HepG2 (cell line): ENCODE measurements around the gene TPCN2. TPM values are rescaled to one million over a fixed set of nuclear protein-coding genes. Genes with fewer than 3 reads are reported as not detected.

Experiments
- ATAC-seq: fragments of 200-7000 bp; cut with Tn5 transposase; 3 replicates; pipeline ENCODE4 v1.9.1; 2020; ENCODE audit warnings: mild to moderate bottlenecking, moderate library complexity
- BruUV-seq: library from RNA; stranded (reverse); fragments of 400-500 nt; replicated peaks from 2 replicates; lab custom pipeline; 2021; lab: Mats Ljungman, UMichigan
- CTCF ChIA-PET: fragments of 300-600 bp; formaldehyde crosslinking; extraction: SDS; loops from one replicate; lab custom pipeline; 2021; ENCODE audit warnings: low total read pairs, inconsistent platforms, low intra/inter-chr PET ratio; lab: Yijun Ruan, JAX
- POLR2A ChIA-PET: fragments of 350-600 bp; sonication (Branson Sonifier 250); formaldehyde crosslinking; loops from one replicate; lab custom pipeline; 2020; ENCODE audit warnings: antibody characterized with exemption, inconsistent platforms; lab: Yijun Ruan, JAX
- DNase-seq: peaks from one replicate; pipeline ENCODE4 v3.0.0-alpha.2; 2015; ENCODE audit warnings: low spot score
- FAIRE-seq: peaks from 3 replicates; lab custom pipeline; 2011; peaks lifted over from hg19 to GRCh38; lab: Jason Lieb, UNC
- H2AFZ ChIP-seq: one replicate; pipeline ENCODE4 v1.6.1; 2011; ENCODE audit warnings: low read length, inconsistent platforms
- H3K27ac ChIP-seq: fragments of 300-600 bp; 3 replicates; pipeline ENCODE4 v1.8.0; 2011; ENCODE audit warnings: mixed run types, mild to moderate bottlenecking, mixed read lengths, low read length, inconsistent platforms; ENCODE audit not compliant: insufficient read depth; ENCODE audit errors: extremely low read length
- H3K27me3 ChIP-seq, 2 experiments: fragments of 200-600 bp in 1 of 2; 2 replicates in 1 of 2; 3 replicates in 1 of 2; pipeline versions ENCODE4 v1.6.0 to v1.8.0; 2011; ENCODE audit warnings: low read length in 2 of 2, mild to moderate bottlenecking in 2 of 2, moderate library complexity in 2 of 2, inconsistent platforms in 1 of 2; ENCODE audit not compliant: insufficient read depth in 2 of 2, control insufficient read depth in 1 of 2
- H3K36me3 ChIP-seq, 2 experiments: fragments of 200-600 bp in 1 of 2; replicated peaks in 1 of 2; 2 replicates in 1 of 2; 3 replicates in 1 of 2; pipeline versions ENCODE4 v1.5.1 to v1.8.0; 2011; ENCODE audit warnings: low read length in 2 of 2, inconsistent platforms in 1 of 2; ENCODE audit not compliant: insufficient read depth in 2 of 2, control insufficient read depth in 1 of 2
- H3K4me1 ChIP-seq: 2 replicates; pipeline ENCODE4 v1.5.1; 2012; ENCODE audit warnings: low read length, inconsistent platforms; ENCODE audit not compliant: insufficient read depth
- H3K4me2 ChIP-seq: 2 replicates; pipeline ENCODE4 v1.6.0; 2011; ENCODE audit warnings: low read depth, low read length, inconsistent platforms
- H3K4me3 ChIP-seq, 3 experiments: fragments of 200-600 bp in 1 of 3; sonication (generic), shearing (Covaris generic) in 1 of 3; replicated peaks in 1 of 3; 2 replicates each; pipeline ENCODE4 v1.5.1; 2011 to 2016; ENCODE audit warnings: low read length in 3 of 3, inconsistent platforms in 2 of 3, low read depth in 2 of 3, mild to moderate bottlenecking in 2 of 3, control low read depth in 1 of 3, mixed read lengths in 1 of 3; ENCODE audit not compliant: insufficient read depth in 1 of 3
- H3K79me2 ChIP-seq: one replicate; pipeline ENCODE4 v1.6.1; 2011; ENCODE audit warnings: low read length, inconsistent platforms; ENCODE audit not compliant: insufficient read depth
- H3K9ac ChIP-seq: 2 replicates; pipeline ENCODE4 v1.6.0; 2011; ENCODE audit warnings: mild to moderate bottlenecking, low read depth, low read length, inconsistent platforms; ENCODE audit not compliant: insufficient read depth
- H3K9me3 ChIP-seq: 2 replicates; pipeline ENCODE4 v1.5.1; 2012; ENCODE audit warnings: mild to moderate bottlenecking, low read length
- H4K20me1 ChIP-seq: 2 replicates; pipeline ENCODE4 v1.6.0; 2011; ENCODE audit warnings: inconsistent platforms, mild to moderate bottlenecking, low read length, moderate library complexity; ENCODE audit not compliant: insufficient read depth
- CBX5 ChIP-seq: sonication (generic); formaldehyde crosslinking; IDR thresholded peaks from 2 replicates; pipeline ENCODE4 v1.4.0; 2020; ENCODE audit warnings: missing genetic modification reagents, borderline replicate concordance
- CEBPG ChIP-seq: IDR thresholded peaks from 2 replicates; pipeline ENCODE4 v1.6.1; 2016
- FOSL2 ChIP-seq: sonication (generic); formaldehyde crosslinking; IDR thresholded peaks from 2 replicates; pipeline ENCODE4 v1.4.0; 2020; ENCODE audit warnings: missing genetic modification reagents
- FOXA3 ChIP-seq: IDR thresholded peaks from 2 replicates; pipeline ENCODE4 v1.6.1; 2016; ENCODE audit warnings: missing genetic modification reagents, missing compliant biosample characterization
- PATZ1 ChIP-seq: sonication (generic); formaldehyde crosslinking; IDR thresholded peaks from 2 replicates; pipeline ENCODE4 v1.4.0; 2020; ENCODE audit warnings: missing genetic modification reagents
- RFXANK ChIP-seq: IDR thresholded peaks from 2 replicates; pipeline ENCODE4 v1.6.1; 2016
- SALL1 ChIP-seq: sonication (generic); formaldehyde crosslinking; IDR thresholded peaks from 2 replicates; pipeline ENCODE4 v1.8.0; 2022; ENCODE audit warnings: mild to moderate bottlenecking, missing genetic modification reagents
- SAP130 ChIP-seq: IDR thresholded peaks from 2 replicates; pipeline ENCODE4 v1.6.1; 2016; ENCODE audit warnings: low read depth
- TBX2 ChIP-seq: sonication (generic); formaldehyde crosslinking; IDR thresholded peaks from 2 replicates; pipeline ENCODE4 v1.5.0; 2020; ENCODE audit warnings: missing genetic modification reagents, mild to moderate bottlenecking, borderline replicate concordance
- THAP11 ChIP-seq: IDR thresholded peaks from 2 replicates; pipeline ENCODE4 v1.6.1; 2016; ENCODE audit warnings: missing biosample characterization, missing genetic modification reagents
- ZNF263 ChIP-seq: sonication (generic); formaldehyde crosslinking; IDR thresholded peaks from 2 replicates; pipeline ENCODE4 v1.4.0; 2020; ENCODE audit warnings: missing genetic modification reagents
- ZNF264 ChIP-seq: sonication (generic); formaldehyde crosslinking; IDR thresholded peaks from 2 replicates; pipeline ENCODE4 v1.4.0; 2020; ENCODE audit warnings: missing genetic modification reagents
- ZNF609 ChIP-seq: sonication (generic); formaldehyde crosslinking; IDR thresholded peaks from 2 replicates; pipeline ENCODE4 v1.4.0; 2020; ENCODE audit warnings: mild to moderate bottlenecking, missing genetic modification reagents, borderline replicate concordance
- ZNF7 ChIP-seq: IDR thresholded peaks from 2 replicates; pipeline ENCODE4 v1.6.1; 2016; ENCODE audit warnings: missing biosample characterization, missing genetic modification reagents
- WGBS: methylation state at CpG from one replicate; pipeline ENCODE4 v1.1.6; 2017; ENCODE audit warnings: low lambda C conversion rate; 5-methylcytosine and 5-hydroxymethylcytosine counted together
- in situ Hi-C: cut with HindIII; loops from 2 replicates; pipeline ENCODE4 v1.10.0; 2017; ENCODE audit warnings: low pct_unique_long_range_greater_than_20kb; ENCODE audit not compliant: extremely low pct_ligation_motif_present
- intact Hi-C: fragments of 100-400 bp; cut with micrococcal nuclease; formaldehyde crosslinking; loops from one replicate; pipeline ENCODE4 v1.10.0; 2022; ENCODE audit not compliant: unreplicated experiment
- polyA plus RNA-seq, 8 experiments: library from polyadenylated mRNA; depleted of rRNA in 3 of 8; stranded (reverse) in 7 of 8; unstranded in 1 of 8; fragments of >200 nt; fragmentation: Illumina TruSeq in 4 of 8; extraction: Trizol in 4 of 8; gene quantifications; 2 replicates each; pipeline versions ENCODE4 v1.2.1 to v1.2.3, GENCODE V29; 2011 to 2016; ENCODE audit warnings: low read depth in 4 of 8, missing spikeins in 1 of 8, mixed read lengths in 1 of 8; ENCODE audit not compliant: insufficient read depth in 1 of 8
- total RNA-seq, 5 experiments: library from RNA; depleted of rRNA; stranded (reverse); fragments of >200 nt; fragmentation: Illumina TruSeq; extraction: Trizol; gene quantifications; 2 replicates each; pipeline ENCODE4 v1.2.3, GENCODE V29; 2016; ENCODE audit warnings: low read depth in 1 of 5
- TF ChIP-seq, protein P1 (sequence below): IDR thresholded peaks from 2 replicates; pipeline ENCODE4 v1.6.1; 2016

The TPCN2 gene
- total and polyA plus RNA-seq, 2 of the 13 experiments (the other 11 are each of a cell fraction or from before 2014, with no cell fraction given), result 5.6 to 5.9 TPM

- CTCF ChIA-PET, result no interaction called here
- Histone ChIP-seq H3K4me2 (peak overlapping the region; percentile 9; the same call in 1 of the 2 replicates), H3K4me1 (peaks cover 11% of the 10 kb centered on the region), H4K20me1 (no peaks in the 10 kb centered on the region), H3K27ac (no peak overlapping the region), H3K9me3 (no peaks in the 10 kb centered on the region), H3K36me3 (no peaks in the 10 kb centered on the region), H3K79me2 (no peaks in the 10 kb centered on the region), H3K9ac (no peak overlapping the region), H2AFZ (no peak overlapping the region), H3K4me3 (no peak overlapping the region), H3K27me3 (peaks cover 0 to 7% of the 10 kb centered on the region in 2 experiments; a peak in 1 of 5 replicates)
- in situ Hi-C loops (no loop called here), intact Hi-C loops (no loop called here)
- DNase-seq, result peak; percentile 56
- POLR2A ChIA-PET, result interaction anchor here (1.3 to 1.5 kb wide), 2 partner anchors 9 to 21 kb away, joined by 3 to 5 read pairs; partner anchors contain the start of gene TPCN2
- ATAC-seq, result peak; percentile 87
- no TSS peak for BruUV-seq
- peak; percentile 81 for FAIRE-seq
- 3% methylated on average over 9 of the region's 9 CpGs for WGBS
- TF ChIP-seq SALL1 (CRISPR knock-in tag) (peak; percentile 45; the same call in 1 of the 2 replicates), CEBPG (peak; percentile 89), ZNF7 (CRISPR knock-in tag) (peak; percentile 95), TBX2 (CRISPR knock-in tag) (no peak), CBX5 (CRISPR knock-in tag) (0 out of 2 replicates have a peak, but pooled peaks have one; percentile 39), RFXANK (CRISPR knock-in tag) (no peak), FOXA3 (peak; percentile 52; the same call in 1 of the 2 replicates), PATZ1 (0 out of 2 replicates have a peak, but pooled peaks have one; percentile 21), ZNF609 (CRISPR knock-in tag) (no peak), SAP130 (CRISPR knock-in tag) (0 out of 2 replicates have a peak, but pooled peaks have one; percentile 19), ZNF264 (peak; percentile 91), ZNF263 (CRISPR knock-in tag) (peak; percentile 32; the same call in 1 of the 2 replicates), FOSL2 (0 out of 2 replicates have a peak, but pooled peaks have one; percentile 23), THAP11 (CRISPR knock-in tag) (0 out of 2 replicates have a peak, but pooled peaks have one; percentile 21)
- TF ChIP-seq, protein P1, sequence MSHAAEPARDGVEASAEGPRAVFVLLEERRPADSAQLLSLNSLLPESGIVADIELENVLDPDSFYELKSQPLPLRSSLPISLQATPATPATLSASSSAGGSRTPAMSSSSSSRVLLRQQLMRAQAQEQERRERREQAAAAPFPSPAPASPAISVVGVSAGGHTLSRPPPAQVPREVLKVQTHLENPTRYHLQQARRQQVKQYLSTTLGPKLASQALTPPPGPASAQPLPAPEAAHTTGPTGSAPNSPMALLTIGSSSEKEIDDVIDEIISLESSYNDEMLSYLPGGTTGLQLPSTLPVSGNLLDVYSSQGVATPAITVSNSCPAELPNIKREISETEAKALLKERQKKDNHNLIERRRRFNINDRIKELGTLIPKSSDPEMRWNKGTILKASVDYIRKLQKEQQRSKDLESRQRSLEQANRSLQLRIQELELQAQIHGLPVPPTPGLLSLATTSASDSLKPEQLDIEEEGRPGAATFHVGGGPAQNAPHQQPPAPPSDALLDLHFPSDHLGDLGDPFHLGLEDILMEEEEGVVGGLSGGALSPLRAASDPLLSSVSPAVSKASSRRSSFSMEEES (CRISPR knock-in tag), result peak; percentile 26; the same call in 1 of the 2 replicates
Observed at GRCh38 chr11:69027704-69028372, 20.9 kb upstream of the TPCN2 start.
